ENCODE data around the gene AKAP5. TPM values are rescaled to one million over a fixed set of nuclear protein-coding genes. Genes with fewer than 3 reads are reported as not detected.

Gene AKAP5
- total and polyA plus RNA-seq, 2 experiments from 2014 or later: 0.60 to 9.4 TPM

DNA sequence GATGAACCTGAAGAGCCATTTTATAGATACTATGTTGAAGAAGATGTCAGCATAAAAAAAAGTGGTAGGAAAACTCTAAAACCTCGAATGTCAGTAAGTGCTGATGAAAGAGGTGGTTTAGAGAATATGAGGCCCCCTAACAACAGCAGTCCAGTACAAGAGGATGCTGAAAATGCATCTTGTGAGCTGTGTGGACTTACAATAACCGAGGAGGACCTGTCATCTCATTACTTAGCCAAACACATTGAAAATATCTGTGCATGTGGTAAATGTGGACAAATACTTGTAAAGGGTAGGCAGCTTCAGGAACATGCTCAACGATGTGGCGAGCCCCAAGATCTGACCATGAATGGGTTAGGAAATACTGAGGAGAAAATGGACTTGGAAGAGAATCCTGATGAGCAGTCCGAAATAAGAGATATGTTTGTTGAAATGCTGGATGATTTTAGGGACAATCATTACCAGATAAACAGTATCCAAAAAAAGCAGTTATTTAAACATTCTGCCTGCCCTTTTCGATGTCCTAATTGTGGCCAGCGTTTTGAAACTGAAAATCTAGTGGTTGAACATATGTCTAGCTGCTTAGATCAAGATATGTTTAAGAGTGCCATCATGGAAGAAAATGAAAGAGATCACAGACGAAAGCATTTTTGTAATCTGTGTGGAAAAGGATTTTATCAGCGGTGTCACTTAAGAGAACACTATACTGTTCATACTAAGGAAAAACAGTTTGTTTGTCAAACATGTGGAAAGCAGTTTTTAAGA lies 57.5 kb downstream of the AKAP5 start:
- peaks cover 66% of the 10 kb centered on the region for H3K79me2 ChIP-seq
- no peak overlapping the region for H3K27ac ChIP-seq
- TF ChIP-seq, protein P1, sequence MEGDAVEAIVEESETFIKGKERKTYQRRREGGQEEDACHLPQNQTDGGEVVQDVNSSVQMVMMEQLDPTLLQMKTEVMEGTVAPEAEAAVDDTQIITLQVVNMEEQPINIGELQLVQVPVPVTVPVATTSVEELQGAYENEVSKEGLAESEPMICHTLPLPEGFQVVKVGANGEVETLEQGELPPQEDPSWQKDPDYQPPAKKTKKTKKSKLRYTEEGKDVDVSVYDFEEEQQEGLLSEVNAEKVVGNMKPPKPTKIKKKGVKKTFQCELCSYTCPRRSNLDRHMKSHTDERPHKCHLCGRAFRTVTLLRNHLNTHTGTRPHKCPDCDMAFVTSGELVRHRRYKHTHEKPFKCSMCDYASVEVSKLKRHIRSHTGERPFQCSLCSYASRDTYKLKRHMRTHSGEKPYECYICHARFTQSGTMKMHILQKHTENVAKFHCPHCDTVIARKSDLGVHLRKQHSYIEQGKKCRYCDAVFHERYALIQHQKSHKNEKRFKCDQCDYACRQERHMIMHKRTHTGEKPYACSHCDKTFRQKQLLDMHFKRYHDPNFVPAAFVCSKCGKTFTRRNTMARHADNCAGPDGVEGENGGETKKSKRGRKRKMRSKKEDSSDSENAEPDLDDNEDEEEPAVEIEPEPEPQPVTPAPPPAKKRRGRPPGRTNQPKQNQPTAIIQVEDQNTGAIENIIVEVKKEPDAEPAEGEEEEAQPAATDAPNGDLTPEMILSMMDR (IDR thresholded peaks at IDR 0.05; ENCODE audit: poor library complexity): no peak
- TF ChIP-seq EZH2 (IDR thresholded peaks at IDR 0.05; ENCODE audit: borderline replicate concordance) (no peak), EZH2phosphoT487 (IDR thresholded peaks at IDR 0.05; ENCODE audit: low read depth, severe bottlenecking, unreplicated experiment) (no peak)
- DNase-seq (ENCODE audit: low spot score): no peak
- H3K9me2 ChIP-seq (replicated peaks; ENCODE audit: insufficient read depth): no peaks in the 10 kb centered on the region
- H3K4me1 ChIP-seq (ENCODE audit: insufficient read depth): no peaks in the 10 kb centered on the region
- H4K20me1 ChIP-seq (ENCODE audit: insufficient read depth, poor library complexity, severe bottlenecking): peaks cover 34% of the 10 kb centered on the region
- no peak overlapping the region for H3K4me3 ChIP-seq
- no peaks in the 10 kb centered on the region for H3K36me3 ChIP-seq (replicated peaks; ENCODE audit: insufficient read depth, low read depth)
- no peak overlapping the region for H2AFZ ChIP-seq
- no peaks in the 10 kb centered on the region for H3K27me3 ChIP-seq
- WGBS (ENCODE audit: low lambda C conversion rate, missing lambda C conversion rate): 95% methylated on average over 9 of the region's 9 CpGs
- H3K4me2 ChIP-seq: no peak overlapping the region
- H3K9me3 ChIP-seq (ENCODE audit: low read depth): no peaks in the 10 kb centered on the region

Other genes with a start within 250 kb of the AKAP5 start
- gene ESR2, start 171.1 kb upstream of the AKAP5 start, total RNA-seq: 0.28 and 1.00 TPM in 2 replicates
- gene ESR2, start 171.1 kb upstream of the AKAP5 start, polyA plus RNA-seq: 0.26 TPM in 1 of 2 replicates, not detected in the other
- 19.5 and 29.5 TPM in 2 replicates for gene MTHFD1, start 77.1 kb upstream of the AKAP5 start, total RNA-seq
- gene MTHFD1, start 77.1 kb upstream of the AKAP5 start, polyA plus RNA-seq: 24.4 and 31.9 TPM in 2 replicates
- 7.2 and 8.4 TPM in 2 replicates for gene ZBTB25, start 38.3 kb downstream of the AKAP5 start, total RNA-seq
- gene ZBTB25, start 38.3 kb downstream of the AKAP5 start, polyA plus RNA-seq: 7.0 and 8.4 TPM in 2 replicates
- 60.4 and 65.3 TPM in 2 replicates for gene ZBTB1, start 39.3 kb downstream of the AKAP5 start, total RNA-seq
- 23.6 and 30.3 TPM in 2 replicates for gene ZBTB1, start 39.3 kb downstream of the AKAP5 start, polyA plus RNA-seq
- 0.93 and 3.3 TPM in 2 replicates for gene HSPA2, start 75.2 kb downstream of the AKAP5 start, total RNA-seq
- gene HSPA2, start 75.2 kb downstream of the AKAP5 start, polyA plus RNA-seq: 2.9 and 5.0 TPM in 2 replicates
- gene PPP1R36, start 84.5 kb downstream of the AKAP5 start, total RNA-seq: 0.20 and 0.23 TPM in 2 replicates
- gene PPP1R36, start 84.5 kb downstream of the AKAP5 start, polyA plus RNA-seq: 0.11 TPM in 1 of 2 replicates, not detected in the other
- gene PLEKHG3, start 238.9 kb downstream of the AKAP5 start, total RNA-seq: 41.8 and 54.2 TPM in 2 replicates
- 37.1 and 42.7 TPM in 2 replicates for gene PLEKHG3, start 238.9 kb downstream of the AKAP5 start, polyA plus RNA-seq

Data from hepatocyte (in vitro differentiated cells).